Esophagus muscularis mucosa (tissue), 4 donors: ENCODE measurements around the gene CD52. TPM values are rescaled to one million over a fixed set of nuclear protein-coding genes. Genes with fewer than 3 reads are reported as not detected.

Experiments
- DNase-seq: peaks from one replicate; pipeline ENCODE4 v3.0.0-alpha.2; 2017; ENCODE audit errors: extremely low spot score
- H3K27ac ChIP-seq, 4 donors: fragments of 200-600 bp; sonication (generic); replicated peaks in 1 of 4; 1 replicate in 3 of 4; 2 replicates in 1 of 4; pipeline ENCODE4 v1.5.1; 2016 to 2019; ENCODE audit warnings: mild to moderate bottlenecking in 1 of 4
- H3K27me3 ChIP-seq, 4 donors: fragments of 200-600 bp; sonication (generic); one replicate each; pipeline versions ENCODE4 v1.5.1 to v1.6.0; 2016 to 2019
- H3K36me3 ChIP-seq, 4 donors: fragments of 200-600 bp; sonication (generic); one replicate each; pipeline ENCODE4 v1.5.1; 2016 to 2019
- H3K4me1 ChIP-seq, 4 donors: fragments of 200-600 bp; sonication (generic); one replicate each; pipeline ENCODE4 v1.5.1; 2016 to 2019
- H3K4me3 ChIP-seq, 4 donors: fragments of 200-600 bp; sonication (generic); 1 replicate in 2 of 4; 2 replicates in 2 of 4; pipeline ENCODE4 v1.5.1; 2016 to 2019; ENCODE audit warnings: mild to moderate bottlenecking in 4 of 4, moderate library complexity in 1 of 4
- H3K9me3 ChIP-seq, 4 donors: fragments of 200-600 bp; sonication (generic); 1 replicate in 3 of 4; 2 replicates in 1 of 4; pipeline ENCODE4 v1.5.1; 2016 to 2019
- EP300 ChIP-seq: sonication (generic); formaldehyde crosslinking; IDR thresholded peaks from one replicate; pipeline ENCODE4 v1.6.1; 2017; ENCODE audit warnings: antibody characterized with exemption
- POLR2A ChIP-seq: fragments of 450-650 bp; IDR thresholded peaks from one replicate; pipeline ENCODE4 v1.6.1; 2017; ENCODE audit warnings: antibody characterized with exemption, moderate library complexity, mild to moderate bottlenecking, low read depth
- POLR2AphosphoS5 ChIP-seq, 2 donors: sonication (generic); formaldehyde crosslinking; IDR thresholded peaks; one replicate each; pipeline ENCODE4 v1.6.1; 2017; ENCODE audit warnings: antibody characterized with exemption in 2 of 2
- WGBS: methylation state at CpG from one replicate; pipeline ENCODE4 v1.1.5; 2018; 5-methylcytosine and 5-hydroxymethylcytosine counted together
- intact Hi-C: fragments of 100-400 bp; cut with DNase I; formaldehyde crosslinking; loops from one replicate; pipeline ENCODE4 v1.15.1; 2023
- total RNA-seq, 4 donors: library from RNA; depleted of rRNA; stranded (reverse); fragments of >200 nt; gene quantifications; one replicate each; pipeline versions ENCODE4 v1.1.0 to v1.2.1, GENCODE V29; 2016
- TF ChIP-seq, protein P1 (sequence below), 3 experiments: fragments of 200-600 bp in 2 of 3; fragments of 450-650 bp in 1 of 3; sonication (generic) in 2 of 3; IDR thresholded peaks; one replicate each; pipeline ENCODE4 v1.5.1; 2017 to 2019; ENCODE audit warnings: antibody characterized with exemption in 3 of 3, mild to moderate bottlenecking in 2 of 3, moderate library complexity in 1 of 3

The CD52 gene
- total RNA-seq, 4 donors from 2014 or later, result 3.8 to 14.0 (median 7.1) TPM; not detected in 1

DNA sequence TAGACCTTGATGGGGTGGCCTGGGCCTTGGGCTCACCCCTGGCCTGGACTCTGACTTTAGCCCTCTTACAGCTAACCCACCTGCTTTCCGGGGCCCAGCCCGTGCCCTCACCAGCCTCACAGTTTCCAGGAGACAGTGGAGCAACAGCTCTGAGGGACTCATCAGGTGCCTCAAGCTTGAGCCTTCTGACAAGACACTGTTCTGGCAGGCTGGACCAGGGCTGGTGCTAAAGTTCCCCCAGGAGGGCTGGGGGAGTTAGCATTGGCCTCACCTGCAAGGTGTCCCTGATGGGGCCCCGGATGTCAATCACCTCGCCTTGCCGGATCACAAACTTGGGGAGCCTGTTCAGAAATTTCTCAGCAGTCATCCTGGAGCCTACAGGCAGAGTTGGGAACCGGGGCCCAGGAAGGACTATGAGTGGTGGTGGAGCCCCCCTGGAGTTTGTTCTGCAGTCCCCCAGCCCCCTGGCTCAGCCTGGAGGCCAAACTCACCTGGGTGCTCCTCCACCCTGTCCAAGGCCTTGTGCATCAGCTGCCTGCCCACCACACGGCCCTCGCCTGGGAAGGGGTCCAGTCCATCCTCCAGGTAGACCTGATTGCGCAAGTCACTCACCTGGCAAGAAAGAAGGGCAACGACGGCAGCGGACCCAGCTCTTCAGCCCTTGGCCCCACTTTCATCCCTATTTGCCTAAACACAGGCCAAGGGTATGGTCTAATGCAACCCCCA lies 33.7 kb upstream of the CD52 start:
- H3K36me3 ChIP-seq, result peaks cover 0 to 28% (median 3%) of the 10 kb centered on the region in 4 donors
- DNase-seq, result no peak
- H3K9me3 ChIP-seq, result no peaks in the 10 kb centered on the region
- H3K27ac ChIP-seq, result peak overlapping the region; percentile 29 to 98 (median 67)
- H3K27me3 ChIP-seq, result no peaks in the 10 kb centered on the region
- 92% methylated on average over 11 of the region's 12 CpGs for WGBS
- H3K4me3 ChIP-seq, result no peak overlapping the region
- peaks cover 51 to 91% (median 84%) of the 10 kb centered on the region in 4 donors for H3K4me1 ChIP-seq
- no peak for TF ChIP-seq POLR2A
- TF ChIP-seq, protein P1, sequence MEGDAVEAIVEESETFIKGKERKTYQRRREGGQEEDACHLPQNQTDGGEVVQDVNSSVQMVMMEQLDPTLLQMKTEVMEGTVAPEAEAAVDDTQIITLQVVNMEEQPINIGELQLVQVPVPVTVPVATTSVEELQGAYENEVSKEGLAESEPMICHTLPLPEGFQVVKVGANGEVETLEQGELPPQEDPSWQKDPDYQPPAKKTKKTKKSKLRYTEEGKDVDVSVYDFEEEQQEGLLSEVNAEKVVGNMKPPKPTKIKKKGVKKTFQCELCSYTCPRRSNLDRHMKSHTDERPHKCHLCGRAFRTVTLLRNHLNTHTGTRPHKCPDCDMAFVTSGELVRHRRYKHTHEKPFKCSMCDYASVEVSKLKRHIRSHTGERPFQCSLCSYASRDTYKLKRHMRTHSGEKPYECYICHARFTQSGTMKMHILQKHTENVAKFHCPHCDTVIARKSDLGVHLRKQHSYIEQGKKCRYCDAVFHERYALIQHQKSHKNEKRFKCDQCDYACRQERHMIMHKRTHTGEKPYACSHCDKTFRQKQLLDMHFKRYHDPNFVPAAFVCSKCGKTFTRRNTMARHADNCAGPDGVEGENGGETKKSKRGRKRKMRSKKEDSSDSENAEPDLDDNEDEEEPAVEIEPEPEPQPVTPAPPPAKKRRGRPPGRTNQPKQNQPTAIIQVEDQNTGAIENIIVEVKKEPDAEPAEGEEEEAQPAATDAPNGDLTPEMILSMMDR (IDR thresholded peaks at IDR 0.05), result no peak
- TF ChIP-seq POLR2AphosphoS5 (IDR thresholded peaks at IDR 0.05), result no peak
- TF ChIP-seq EP300, result no peak
- intact Hi-C loops, result no loop called here

DNA sequence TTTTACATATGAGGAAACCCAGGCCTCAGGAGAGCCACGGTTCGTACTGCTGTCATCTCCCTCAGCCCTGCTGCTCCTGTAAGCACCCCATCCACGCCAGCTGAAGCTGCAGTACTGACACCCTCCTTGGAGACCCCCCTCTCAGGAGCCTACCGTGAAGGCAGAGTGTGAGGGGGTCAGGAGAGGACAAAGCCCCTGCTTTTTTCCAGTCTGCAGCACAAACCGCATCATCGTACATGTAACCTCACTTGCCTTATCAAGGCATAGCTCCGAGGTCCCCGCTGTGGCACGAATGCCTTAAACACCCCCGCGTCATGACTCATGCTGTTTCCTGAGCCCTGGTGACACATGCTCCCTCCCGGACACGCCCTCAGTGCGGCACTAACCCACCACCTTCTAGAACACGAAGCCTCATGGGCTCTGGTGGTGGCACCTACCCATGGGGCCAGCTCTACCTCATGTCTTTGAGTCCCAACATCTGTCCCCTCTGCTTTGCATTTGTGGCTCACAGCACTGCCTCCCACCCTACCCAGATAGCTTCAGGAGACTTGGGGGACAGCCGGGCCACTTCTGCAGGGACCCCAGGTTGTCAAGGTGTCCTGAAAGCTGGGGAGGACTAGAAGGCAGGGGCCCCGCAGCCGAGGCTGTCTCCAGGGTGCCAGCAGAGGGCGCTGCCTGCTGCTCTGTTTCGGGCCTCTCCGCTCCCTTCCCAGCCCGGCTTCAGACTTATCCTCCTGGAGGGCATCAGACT lies 33.0 kb upstream of the CD52 start:
- TF ChIP-seq EP300 (no peak), POLR2AphosphoS5 (IDR thresholded peaks at IDR 0.05) (peak; percentile 34 to 48), POLR2A (no peak)
- TF ChIP-seq, protein P1 (IDR thresholded peaks at IDR 0.05), result peak; percentile 51 to 75 (median 66)
- no peaks in the 10 kb centered on the region for H3K27me3 ChIP-seq
- peak overlapping the region; percentile 29 to 98 (median 48) for H3K27ac ChIP-seq
- intact Hi-C loops, result no loop called here
- H3K9me3 ChIP-seq, result no peaks in the 10 kb centered on the region
- peaks cover 46 to 92% (median 82%) of the 10 kb centered on the region in 4 donors for H3K4me1 ChIP-seq
- 40% methylated on average over 17 of the region's 22 CpGs for WGBS
- H3K36me3 ChIP-seq, result peaks cover 0 to 28% (median 3%) of the 10 kb centered on the region in 4 donors
- peak; percentile 96 for DNase-seq
- H3K4me3 ChIP-seq, result no peak overlapping the region

DNA sequence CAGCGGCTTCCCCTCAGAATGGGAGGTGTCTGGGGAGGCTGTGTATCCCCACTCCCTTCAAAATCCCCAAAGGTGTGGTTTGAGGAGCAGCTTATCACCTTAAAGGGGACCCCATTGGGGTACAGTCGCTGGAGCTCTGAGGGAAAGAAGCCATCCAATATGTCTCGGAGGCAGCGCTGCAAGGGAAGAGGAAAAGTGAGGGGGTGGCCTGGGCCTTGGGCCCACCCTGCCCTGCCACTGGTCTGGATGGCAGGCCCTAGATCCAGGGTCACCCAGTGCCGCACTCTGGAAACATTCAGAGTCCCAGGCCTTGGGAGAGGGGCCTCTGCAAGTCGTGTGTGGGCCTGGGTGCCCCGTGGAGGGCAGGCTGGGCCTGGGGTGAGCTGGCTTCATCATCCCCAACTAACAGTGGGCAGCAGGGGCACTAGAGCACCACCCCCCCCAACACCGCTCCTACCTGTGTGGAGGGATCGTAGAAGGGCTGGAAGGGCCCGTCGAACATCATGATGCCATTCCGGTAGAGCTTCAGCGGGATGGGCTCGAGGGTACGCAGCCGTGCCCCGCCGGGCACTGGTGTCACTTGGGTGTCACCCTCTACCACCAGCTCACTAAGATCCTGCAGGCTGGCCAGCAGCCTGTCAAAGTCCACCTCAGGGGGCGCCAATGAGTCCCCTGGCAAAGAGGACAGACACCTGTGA lies 32.2 kb upstream of the CD52 start:
- intact Hi-C loops, result no loop called here
- Histone ChIP-seq H3K27me3 (no peaks in the 10 kb centered on the region), H3K4me1 (peaks cover 44 to 96% (median 82%) of the 10 kb centered on the region in 4 donors), H3K4me3 (no peak overlapping the region), H3K36me3 (peaks cover 0 to 28% (median 3%) of the 10 kb centered on the region in 4 donors), H3K27ac (peak overlapping the region; percentile 29 to 98 (median 48)), H3K9me3 (no peaks in the 10 kb centered on the region)
- WGBS, result 77% methylated on average over 16 of the region's 19 CpGs
- TF ChIP-seq, protein P1 (IDR thresholded peaks at IDR 0.05), result peak in 2 of 3 experiments; percentile 0 to 22
- TF ChIP-seq POLR2AphosphoS5 (IDR thresholded peaks at IDR 0.05), result no peak
- no peak for DNase-seq

DNA sequence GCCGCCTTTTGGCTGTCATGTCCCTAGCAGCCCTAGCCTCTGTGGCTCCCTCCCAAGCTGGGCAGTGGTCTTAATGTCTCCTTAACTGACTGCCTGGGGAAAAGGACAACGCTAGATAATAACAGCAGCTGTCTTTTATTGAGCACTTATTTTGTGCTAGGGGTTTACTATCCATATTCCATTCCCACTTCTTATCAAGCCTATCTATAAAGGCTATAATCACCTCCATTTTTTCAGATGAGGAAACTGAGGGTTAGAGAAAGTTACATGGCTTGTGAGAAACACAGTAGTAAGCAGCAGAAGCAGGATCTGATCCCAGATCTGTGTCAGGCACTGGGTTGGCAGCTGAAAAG lies 31.7 kb upstream of the CD52 start:
- Histone ChIP-seq H3K27me3 (no peaks in the 10 kb centered on the region), H3K27ac (peak overlapping the region; percentile 29 to 98 (median 48)), H3K36me3 (peaks cover 0 to 22% (median 3%) of the 10 kb centered on the region in 4 donors), H3K4me3 (no peak overlapping the region), H3K9me3 (no peaks in the 10 kb centered on the region), H3K4me1 (peaks cover 40 to 96% (median 82%) of the 10 kb centered on the region in 4 donors)
- TF ChIP-seq EP300, result no peak
- TF ChIP-seq POLR2AphosphoS5 (IDR thresholded peaks at IDR 0.05), result no peak
- TF ChIP-seq POLR2A, result no peak
- TF ChIP-seq, protein P1 (IDR thresholded peaks at IDR 0.05), result no peak
- WGBS, result 63% methylated on average over 2 of the region's 2 CpGs
- DNase-seq, result no peak
- intact Hi-C loops, result no loop called here
